Measurements from ENCODE around the gene RAC3. TPM values are rescaled to one million over a fixed set of nuclear protein-coding genes. Genes with fewer than 3 reads are reported as not detected.

Gene RAC3
- total RNA-seq, 1 experiment from 2014 or later = 120 TPM

DNA sequence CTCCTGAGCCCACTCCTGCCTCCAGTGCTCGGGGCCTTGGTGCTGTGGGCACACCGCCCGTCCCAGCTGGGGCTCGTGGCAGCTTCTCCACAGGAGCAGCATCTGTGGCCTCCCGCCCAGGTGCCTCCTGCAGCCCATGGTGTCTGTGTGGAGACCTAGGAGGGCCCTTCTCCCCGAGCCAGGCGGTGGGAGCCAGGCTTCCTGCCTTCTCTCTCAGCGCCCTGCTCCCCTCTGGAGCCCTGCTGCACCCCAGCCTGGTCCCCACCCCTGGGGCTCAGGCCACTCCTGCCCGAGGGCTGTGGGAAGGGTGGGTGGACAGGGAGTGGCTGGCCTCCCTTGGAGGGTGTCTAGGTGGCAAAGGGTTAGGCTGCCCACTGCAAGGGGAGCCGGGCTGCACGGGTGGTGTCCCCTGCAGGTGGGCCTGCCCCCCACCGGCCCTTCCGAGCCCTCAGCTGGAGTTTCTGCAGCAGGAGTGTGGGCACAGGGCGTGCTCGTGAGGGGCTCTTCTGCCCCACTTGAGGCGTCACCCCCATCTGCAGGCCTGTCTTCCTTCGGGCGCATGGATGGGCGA lies 19.8 kb upstream of the RAC3 start (continued):
- TF ChIP-seq, protein P1, sequence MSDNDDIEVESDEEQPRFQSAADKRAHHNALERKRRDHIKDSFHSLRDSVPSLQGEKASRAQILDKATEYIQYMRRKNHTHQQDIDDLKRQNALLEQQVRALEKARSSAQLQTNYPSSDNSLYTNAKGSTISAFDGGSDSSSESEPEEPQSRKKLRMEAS (IDR thresholded peaks at IDR 0.05) = no peak
- TF ChIP-seq EZH2 (IDR thresholded peaks at IDR 0.05) (no peak), POLR2A (IDR thresholded peaks at IDR 0.05; ENCODE audit: borderline replicate concordance, extremely low read depth, insufficient read depth, insufficient read length) (no peak)
- TF ChIP-seq, protein P2, sequence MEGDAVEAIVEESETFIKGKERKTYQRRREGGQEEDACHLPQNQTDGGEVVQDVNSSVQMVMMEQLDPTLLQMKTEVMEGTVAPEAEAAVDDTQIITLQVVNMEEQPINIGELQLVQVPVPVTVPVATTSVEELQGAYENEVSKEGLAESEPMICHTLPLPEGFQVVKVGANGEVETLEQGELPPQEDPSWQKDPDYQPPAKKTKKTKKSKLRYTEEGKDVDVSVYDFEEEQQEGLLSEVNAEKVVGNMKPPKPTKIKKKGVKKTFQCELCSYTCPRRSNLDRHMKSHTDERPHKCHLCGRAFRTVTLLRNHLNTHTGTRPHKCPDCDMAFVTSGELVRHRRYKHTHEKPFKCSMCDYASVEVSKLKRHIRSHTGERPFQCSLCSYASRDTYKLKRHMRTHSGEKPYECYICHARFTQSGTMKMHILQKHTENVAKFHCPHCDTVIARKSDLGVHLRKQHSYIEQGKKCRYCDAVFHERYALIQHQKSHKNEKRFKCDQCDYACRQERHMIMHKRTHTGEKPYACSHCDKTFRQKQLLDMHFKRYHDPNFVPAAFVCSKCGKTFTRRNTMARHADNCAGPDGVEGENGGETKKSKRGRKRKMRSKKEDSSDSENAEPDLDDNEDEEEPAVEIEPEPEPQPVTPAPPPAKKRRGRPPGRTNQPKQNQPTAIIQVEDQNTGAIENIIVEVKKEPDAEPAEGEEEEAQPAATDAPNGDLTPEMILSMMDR (IDR thresholded peaks at IDR 0.05 in 2 of 3, conservative IDR thresholded peaks at IDR 0.05 in 1 of 3; ENCODE audit: borderline replicate concordance in 1 of 3, insufficient read depth in 1 of 3, low read depth in 2 of 3, low read length in 2 of 3) = no peak

DNA sequence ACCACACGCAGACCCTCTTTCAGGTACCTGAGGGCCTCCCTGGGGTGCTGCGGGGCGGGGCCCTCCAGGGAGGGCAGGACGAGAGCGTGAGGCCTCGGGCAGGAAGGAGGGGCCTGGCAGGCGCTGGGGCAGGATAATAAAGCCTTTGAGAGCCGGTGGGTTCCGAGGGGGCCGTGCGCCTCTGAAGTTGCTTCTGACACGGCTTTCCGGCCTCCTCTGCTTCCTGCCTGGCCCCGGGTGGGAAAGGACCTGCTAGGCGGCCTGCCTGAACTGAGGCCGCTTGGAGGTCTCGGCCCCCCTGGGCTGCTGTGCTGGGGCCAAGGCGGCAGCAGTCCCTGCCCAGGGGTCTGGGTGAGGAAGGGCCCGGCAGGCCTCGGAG lies 19.2 kb upstream of the RAC3 start:
- Histone ChIP-seq H3K4me1 (ENCODE audit: control insufficient read depth in 1 of 2, insufficient read depth in 2 of 2, low read length in 2 of 2) (no peaks in the 10 kb centered on the region), H3K79me2 (ENCODE audit: insufficient read depth, low read length) (no peaks in the 10 kb centered on the region), H3K4me3 (replicated peaks in 1 of 2; ENCODE audit: low read depth in 1 of 2, low read length in 2 of 2) (no peak overlapping the region), H2AFZ (ENCODE audit: low read depth, low read length, poor library complexity, severe bottlenecking) (no peak overlapping the region), H3K9me2 (ENCODE audit: insufficient read depth) (no peaks in the 10 kb centered on the region), H4K20me1 (ENCODE audit: insufficient read depth) (no peaks in the 10 kb centered on the region), H3K36me3 (ENCODE audit: control insufficient read depth in 1 of 2, insufficient read depth in 2 of 2, low read length in 2 of 2) (no peaks in the 10 kb centered on the region), H3K4me2 (ENCODE audit: low read length) (no peak overlapping the region), H3K27ac (ENCODE audit: low read depth, low read length) (no peak overlapping the region; the same call in 1 of the 2 replicates), H3K27me3 (ENCODE audit: insufficient read depth, low read length) (no peaks in the 10 kb centered on the region), H3K9ac (ENCODE audit: low read length) (no peak overlapping the region), H3K9me3 (ENCODE audit: control insufficient read depth in 1 of 2, insufficient read depth in 1 of 2, low read depth in 1 of 2, low read length in 2 of 2) (no peaks in the 10 kb centered on the region)
- ChIA-PET RAD21 (ENCODE audit: low non-redundant PET in 1 of 2, low total read pairs in 2 of 2, uncharacterized antibody in 2 of 2, unreplicated experiment in 2 of 2) (no interaction called here), POLR2A (no interaction called here), CTCF (no interaction called here)
- TF ChIP-seq CBX3 (IDR thresholded peaks at IDR 0.05; ENCODE audit: low read depth) = no peak
- TF ChIP-seq, protein P3, sequence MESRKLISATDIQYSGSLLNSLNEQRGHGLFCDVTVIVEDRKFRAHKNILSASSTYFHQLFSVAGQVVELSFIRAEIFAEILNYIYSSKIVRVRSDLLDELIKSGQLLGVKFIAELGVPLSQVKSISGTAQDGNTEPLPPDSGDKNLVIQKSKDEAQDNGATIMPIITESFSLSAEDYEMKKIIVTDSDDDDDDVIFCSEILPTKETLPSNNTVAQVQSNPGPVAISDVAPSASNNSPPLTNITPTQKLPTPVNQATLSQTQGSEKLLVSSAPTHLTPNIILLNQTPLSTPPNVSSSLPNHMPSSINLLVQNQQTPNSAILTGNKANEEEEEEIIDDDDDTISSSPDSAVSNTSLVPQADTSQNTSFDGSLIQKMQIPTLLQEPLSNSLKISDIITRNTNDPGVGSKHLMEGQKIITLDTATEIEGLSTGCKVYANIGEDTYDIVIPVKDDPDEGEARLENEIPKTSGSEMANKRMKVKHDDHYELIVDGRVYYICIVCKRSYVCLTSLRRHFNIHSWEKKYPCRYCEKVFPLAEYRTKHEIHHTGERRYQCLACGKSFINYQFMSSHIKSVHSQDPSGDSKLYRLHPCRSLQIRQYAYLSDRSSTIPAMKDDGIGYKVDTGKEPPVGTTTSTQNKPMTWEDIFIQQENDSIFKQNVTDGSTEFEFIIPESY (IDR thresholded peaks at IDR 0.05; ENCODE audit: extremely low read depth, insufficient replicate concordance, low read length) = no peak
- intact Hi-C loops (cut with micrococcal nuclease) = no loop called here
- no peak for ATAC-seq
- DNase-seq (ENCODE audit: low read depth, low spot score) = no peak
- BruUV-seq (replicated peaks) = no TSS peak
